ENCODE results near the gene MMP3.

DNA sequence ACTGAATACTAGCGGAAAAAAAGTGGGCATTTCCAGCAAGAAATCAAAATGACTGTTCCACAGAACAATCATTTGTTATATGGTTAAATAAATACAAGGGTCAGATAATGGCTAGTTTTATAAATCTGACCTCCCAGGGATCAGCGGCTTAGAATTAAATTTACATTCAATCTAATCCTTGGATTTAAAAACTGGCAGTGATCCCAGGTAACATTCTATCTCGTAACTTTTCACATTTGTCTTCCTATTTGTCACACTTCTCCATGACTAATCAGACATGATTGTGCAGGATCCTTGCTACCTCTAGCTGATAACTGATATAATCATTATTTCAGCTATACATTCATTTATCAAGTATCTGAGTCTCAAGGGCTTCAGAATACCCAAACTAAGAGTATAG, 2.9 kb upstream of the MMP3 start:
- TF ChIP-seq, protein P1, sequence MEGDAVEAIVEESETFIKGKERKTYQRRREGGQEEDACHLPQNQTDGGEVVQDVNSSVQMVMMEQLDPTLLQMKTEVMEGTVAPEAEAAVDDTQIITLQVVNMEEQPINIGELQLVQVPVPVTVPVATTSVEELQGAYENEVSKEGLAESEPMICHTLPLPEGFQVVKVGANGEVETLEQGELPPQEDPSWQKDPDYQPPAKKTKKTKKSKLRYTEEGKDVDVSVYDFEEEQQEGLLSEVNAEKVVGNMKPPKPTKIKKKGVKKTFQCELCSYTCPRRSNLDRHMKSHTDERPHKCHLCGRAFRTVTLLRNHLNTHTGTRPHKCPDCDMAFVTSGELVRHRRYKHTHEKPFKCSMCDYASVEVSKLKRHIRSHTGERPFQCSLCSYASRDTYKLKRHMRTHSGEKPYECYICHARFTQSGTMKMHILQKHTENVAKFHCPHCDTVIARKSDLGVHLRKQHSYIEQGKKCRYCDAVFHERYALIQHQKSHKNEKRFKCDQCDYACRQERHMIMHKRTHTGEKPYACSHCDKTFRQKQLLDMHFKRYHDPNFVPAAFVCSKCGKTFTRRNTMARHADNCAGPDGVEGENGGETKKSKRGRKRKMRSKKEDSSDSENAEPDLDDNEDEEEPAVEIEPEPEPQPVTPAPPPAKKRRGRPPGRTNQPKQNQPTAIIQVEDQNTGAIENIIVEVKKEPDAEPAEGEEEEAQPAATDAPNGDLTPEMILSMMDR (IDR thresholded peaks at IDR 0.05; ENCODE audit: low read length): no peak
- no peak for TF ChIP-seq EZH2 (IDR thresholded peaks at IDR 0.05; ENCODE audit: borderline replicate concordance, low read length)
